Measurements from ENCODE around the gene TNKS2. TPM values are rescaled to one million over a fixed set of nuclear protein-coding genes. Genes with fewer than 3 reads are reported as not detected.
A peak's percentile ranks its signal among the peaks of the same experiment; 100 is the strongest.
"Not testable (repeated sequence)": the region's sequence is repeated elsewhere in the genome, so short reads cannot be mapped to it uniquely, and the experiment has no call there.

The TNKS2 gene
- total RNA-seq, 1 donor from 2014 or later = 13.5 TPM

DNA sequence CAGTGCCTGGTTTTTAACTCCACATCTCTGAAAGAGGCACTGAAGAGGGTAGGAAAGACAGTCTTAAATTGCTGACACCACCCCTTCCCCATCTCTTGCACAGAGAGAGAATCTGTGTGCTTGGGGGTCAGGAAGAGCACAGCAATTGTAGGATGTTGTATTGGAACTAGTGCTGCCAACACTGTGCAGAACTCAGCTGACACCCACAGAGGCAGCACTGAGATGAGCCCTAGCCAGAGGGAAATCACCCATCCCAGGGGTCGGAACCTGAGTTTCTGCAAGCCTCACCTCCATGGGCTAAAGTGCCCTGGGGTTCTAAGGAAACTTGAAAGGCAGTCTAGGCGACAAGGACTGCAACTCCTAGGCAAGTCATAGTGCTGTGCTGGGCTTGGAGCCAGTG lies 11.0 kb upstream of the TNKS2 start:
- intact Hi-C loops (cut with DNase I) = no loop called here
- DNase-seq (ENCODE audit: missing footprints) = no peak
- ATAC-seq = no peak

DNA sequence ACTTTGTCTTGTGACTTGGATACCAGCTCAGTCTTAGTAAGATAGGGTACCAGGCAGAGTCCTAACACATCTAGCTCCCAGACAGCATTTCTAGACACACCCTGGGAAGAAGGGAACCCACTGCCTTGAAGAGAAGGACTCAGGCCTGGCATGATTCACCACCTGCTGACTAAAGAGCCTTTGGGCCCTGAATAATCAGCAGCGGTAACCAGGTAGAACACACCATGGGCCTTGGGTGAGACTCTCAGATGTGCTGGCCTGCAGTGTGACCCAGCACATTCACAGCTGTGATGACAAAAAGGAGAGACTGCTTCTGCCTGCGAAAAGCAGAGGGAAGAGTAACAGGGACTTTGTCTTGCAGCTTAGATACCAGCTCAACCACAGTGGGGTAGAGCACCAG lies 10.4 kb upstream of the TNKS2 start:
- DNase-seq (ENCODE audit: missing footprints) (no peak), ATAC-seq (no peak)
- intact Hi-C loops (cut with DNase I) = no loop called here

- DNase-seq (ENCODE audit: missing footprints) = no peak
- intact Hi-C loops (cut with DNase I) = no loop called here
- ATAC-seq = peak; percentile 28
These were observed 9.7 kb upstream of the TNKS2 start for GRCh38 chr10:91788527-91788926.

- no peak for DNase-seq (ENCODE audit: missing footprints)
- intact Hi-C loops (cut with DNase I) = loop anchor here (10.0 kb wide), 1 partner anchor 108 kb away; the partner anchor contains the start of gene FGFBP3
- ATAC-seq = peak; percentile 22
These were observed 1.7 kb upstream of the TNKS2 start for GRCh38 chr10:91796331-91797047.

DNA sequence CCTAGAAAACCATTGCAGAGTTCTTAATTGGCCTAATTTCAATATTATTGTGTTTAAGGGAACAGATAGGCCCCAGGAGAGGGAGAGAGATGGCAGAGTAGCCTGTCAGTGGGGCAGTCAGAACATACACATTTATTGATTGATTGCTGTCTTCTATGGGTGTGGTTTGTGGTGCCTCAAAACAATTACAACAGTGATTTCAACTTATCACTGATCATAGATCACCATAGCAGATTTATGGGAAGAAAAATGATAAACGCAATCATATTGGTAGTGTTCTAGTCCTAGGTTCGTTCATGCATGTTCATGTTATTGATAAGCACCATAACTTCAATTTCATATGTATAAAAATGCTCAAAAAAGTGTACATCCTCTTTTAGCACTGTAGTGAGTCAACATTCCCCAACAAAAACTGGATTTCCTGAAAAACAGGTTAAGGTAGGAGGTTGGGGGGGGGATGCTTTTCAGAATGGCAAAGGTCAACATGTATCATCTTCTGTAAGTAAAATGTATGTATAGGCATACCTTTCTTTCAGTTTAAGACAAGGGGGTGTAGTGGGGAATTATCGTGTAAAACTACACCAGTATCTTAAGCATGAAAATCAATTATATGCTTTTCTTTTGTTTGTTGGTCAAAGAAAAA lies 1.1 kb upstream of the TNKS2 start:
- intact Hi-C loops (cut with DNase I) = loop anchor here (10.0 kb wide), 1 partner anchor 108 kb away; the partner anchor contains the start of gene FGFBP3
- no peak for DNase-seq (ENCODE audit: missing footprints)

GRCh38 chr10:91798649-91799611 lies 704 bp downstream of the TNKS2 start:
- intact Hi-C loops (cut with DNase I) = loop anchor here (2.0 to 10.0 kb wide), 2 partner anchors 106 to 168 kb away; partner anchors contain the start of gene FGFBP3
- ATAC-seq (peak; percentile 16), DNase-seq (ENCODE audit: missing footprints) (no peak)

More for the DNA sequence above, 1.1 kb upstream of the TNKS2 start:
- no peak for ATAC-seq

DNA sequence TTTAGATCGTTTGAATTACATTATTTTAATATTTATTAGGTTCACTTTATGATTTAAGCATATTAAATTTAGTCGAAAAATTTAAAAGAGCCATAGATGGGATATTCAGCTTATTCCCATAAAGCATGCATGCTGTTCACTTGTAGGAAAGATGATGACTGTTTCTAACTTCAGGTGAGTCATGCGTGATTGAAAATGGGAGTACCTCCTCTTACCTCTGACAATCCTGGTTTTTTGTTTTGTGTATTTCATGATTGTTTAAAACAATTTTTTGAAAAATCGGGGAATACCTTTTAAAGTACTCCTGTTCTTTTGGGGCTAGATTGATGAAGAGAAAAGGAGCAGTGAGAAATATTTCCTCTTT lies 1.4 kb downstream of the TNKS2 start:
- intact Hi-C loops (cut with DNase I) = loop anchor here (2.0 to 10.0 kb wide), 2 partner anchors 105 to 169 kb away; partner anchors contain the start of gene FGFBP3

GRCh38 chr10:91800182-91800581 lies 2.0 kb downstream of the TNKS2 start:
- ATAC-seq = no peak
- no peak for DNase-seq (ENCODE audit: missing footprints)
- intact Hi-C loops (cut with DNase I) = no loop called here

More for the DNA sequence above, 1.4 kb downstream of the TNKS2 start:
- DNase-seq (ENCODE audit: missing footprints) (no peak), ATAC-seq (no peak)

DNA sequence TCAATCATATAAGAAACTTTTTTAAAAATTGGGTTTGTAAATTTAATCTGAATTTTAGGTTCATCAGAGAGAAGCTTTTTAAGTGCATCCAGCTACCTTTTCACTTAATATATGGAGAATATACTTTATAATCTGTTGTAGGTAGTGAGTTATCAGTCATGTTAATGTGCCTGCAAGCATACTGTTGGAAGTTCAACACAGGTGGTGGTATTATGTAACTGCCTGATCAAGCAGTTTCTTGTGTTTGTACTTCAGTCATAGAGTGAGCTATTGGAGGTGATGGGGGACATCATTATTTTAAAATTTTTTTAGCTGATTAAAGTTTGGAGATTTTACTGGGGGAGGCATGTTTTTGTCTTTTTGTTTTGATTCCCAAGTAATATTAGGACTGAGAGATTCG lies 2.5 kb downstream of the TNKS2 start:
- DNase-seq (ENCODE audit: missing footprints) = no peak
- intact Hi-C loops (cut with DNase I) = no loop called here
- no peak for ATAC-seq

GRCh38 chr10:91803386-91804125 lies 5.3 kb downstream of the TNKS2 start:
- intact Hi-C loops (cut with DNase I) = no loop called here
- ATAC-seq = no peak

GRCh38 chr10:91804126-91804510 lies 5.9 kb downstream of the TNKS2 start:
- ATAC-seq (no peak), DNase-seq (ENCODE audit: missing footprints) (no peak)
- intact Hi-C loops (cut with DNase I) = no loop called here

More at GRCh38 chr10:91803386-91804125, 5.3 kb downstream of the TNKS2 start:
- no peak for DNase-seq (ENCODE audit: missing footprints)

GRCh38 chr10:91805110-91805838 lies 7.0 kb downstream of the TNKS2 start:
- intact Hi-C loops (cut with DNase I) = no loop called here
- ATAC-seq = no peak
- DNase-seq (ENCODE audit: missing footprints) = no peak

DNA sequence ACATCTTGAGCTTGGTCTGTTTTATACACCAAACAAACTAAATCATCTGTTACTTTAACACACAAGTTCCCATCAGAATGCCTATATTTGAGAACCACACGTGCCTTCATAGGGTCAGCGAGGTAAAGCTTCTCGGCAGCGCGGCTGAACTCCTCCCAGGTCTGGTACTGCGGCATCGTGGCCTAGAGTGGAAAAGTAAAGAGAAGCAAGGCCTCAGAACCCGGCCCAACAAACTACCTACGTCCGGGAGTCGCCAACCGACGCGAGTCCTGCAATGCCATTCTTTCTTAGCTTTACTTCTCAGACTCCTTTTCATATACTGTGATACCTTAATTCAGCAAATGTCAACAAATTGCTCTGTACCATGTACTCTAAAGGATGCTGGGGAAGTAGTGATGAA lies 9.0 kb downstream of the TNKS2 start:
- intact Hi-C loops (cut with DNase I); ATAC-seq: not testable (repeated sequence)

DNA sequence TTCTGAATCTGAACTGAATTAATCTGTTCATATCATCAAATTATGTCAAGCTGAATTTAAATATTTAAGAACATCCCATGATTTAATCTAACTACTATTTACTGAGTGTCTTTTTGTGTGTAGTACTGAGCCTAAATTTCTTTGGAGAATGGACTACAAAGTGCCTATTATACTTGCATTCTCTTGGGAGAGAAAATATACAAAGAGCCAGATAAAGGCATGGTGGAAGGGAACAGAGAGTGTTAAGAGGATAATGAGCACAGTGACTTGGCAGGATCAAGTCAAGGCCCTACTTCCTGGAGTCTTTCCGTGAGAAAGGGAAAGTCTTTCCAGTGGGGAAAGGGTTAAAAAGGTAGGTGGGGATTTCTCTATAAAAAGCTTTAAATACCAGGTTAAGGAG lies 15.0 kb downstream of the TNKS2 start:
- DNase-seq (ENCODE audit: missing footprints) (no peak), ATAC-seq (no peak)
- intact Hi-C loops (cut with DNase I) = no loop called here

More for the DNA sequence above, 9.0 kb downstream of the TNKS2 start:
- DNase-seq (ENCODE audit: missing footprints) = not testable (repeated sequence)

GRCh38 chr10:91816981-91817380 lies 18.8 kb downstream of the TNKS2 start:
- no peak for DNase-seq (ENCODE audit: missing footprints)
- no peak for ATAC-seq
- intact Hi-C loops (cut with DNase I) = no loop called here

- no peak for ATAC-seq
- DNase-seq (ENCODE audit: missing footprints) = no peak
- intact Hi-C loops (cut with DNase I) = no loop called here
These were observed 21.9 kb downstream of the TNKS2 start for GRCh38 chr10:91820144-91820543.

DNA sequence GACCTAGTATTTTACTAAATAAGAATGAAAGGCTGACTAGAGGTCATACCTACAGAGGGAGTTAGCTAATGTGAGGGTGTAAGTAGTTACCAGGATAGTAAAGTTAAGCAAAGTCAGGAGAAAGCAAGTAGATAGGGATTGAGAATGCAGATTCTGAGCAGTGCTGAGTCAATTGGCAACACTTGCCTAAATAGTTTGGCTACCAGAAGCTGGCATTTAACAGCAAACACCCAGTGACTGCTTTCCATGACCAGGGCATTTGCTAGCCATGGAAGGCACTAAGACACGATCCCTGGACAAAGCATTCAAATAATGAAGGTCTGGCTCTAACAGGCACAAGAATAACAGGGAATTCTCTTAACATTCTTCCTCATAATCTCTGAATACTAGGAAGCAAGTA lies 25.9 kb downstream of the TNKS2 start:
- no peak for ATAC-seq
- intact Hi-C loops (cut with DNase I) = no loop called here
- no peak for DNase-seq (ENCODE audit: missing footprints)

GRCh38 chr10:91829268-91829667 lies 31.0 kb downstream of the TNKS2 start:
- DNase-seq (ENCODE audit: missing footprints) (no peak), ATAC-seq (no peak)
- intact Hi-C loops (cut with DNase I) = no loop called here

Data from Right ventricle myocardium inferior (tissue), 1 donor.